ENCODE results near the gene COMMD3. TPM values are rescaled to one million over a fixed set of nuclear protein-coding genes. Genes with fewer than 3 reads are reported as not detected.
A peak's percentile ranks its signal among the peaks of the same experiment; 100 is the strongest.

The COMMD3 gene
- total RNA-seq, 1 donor from 2014 or later = 21.9 TPM

DNA sequence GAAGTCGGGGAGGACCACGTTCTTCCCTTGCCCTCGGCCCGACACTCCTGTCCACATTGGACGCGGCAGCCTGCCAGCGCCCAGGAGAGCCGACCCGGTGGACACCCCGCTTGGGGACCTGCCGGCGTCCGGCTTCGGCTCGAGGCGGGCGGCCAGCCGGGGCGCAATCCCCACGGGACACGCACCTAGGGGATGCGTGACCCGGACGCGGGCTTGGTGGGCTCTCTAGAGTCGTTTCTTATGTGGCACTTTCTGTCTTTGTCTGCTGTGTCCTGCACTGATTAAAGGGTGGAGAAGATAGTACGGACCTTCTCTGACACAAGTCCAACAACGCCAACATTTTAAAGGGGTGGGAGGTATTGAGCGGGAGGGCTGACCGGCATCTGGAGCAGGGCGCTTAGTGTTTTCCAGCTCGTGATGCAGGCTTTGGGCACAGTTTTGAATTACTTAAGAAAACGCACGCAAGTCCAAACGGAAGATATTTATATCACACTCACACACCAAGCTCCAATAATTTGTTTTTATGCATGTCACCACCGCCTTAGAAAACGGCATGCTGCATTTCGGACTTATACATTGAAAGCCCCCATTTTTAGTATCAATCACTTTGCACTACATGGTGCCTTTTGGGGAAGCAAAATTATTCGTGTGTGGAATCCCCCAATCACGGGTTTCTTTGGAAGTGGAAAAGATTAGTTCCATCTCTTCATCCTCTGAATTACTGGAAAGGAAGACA is 25.2 kb downstream of the COMMD3 start:
- Histone ChIP-seq H3K27me3 (peaks cover 57% of the 10 kb centered on the region), H3K36me3 (no peaks in the 10 kb centered on the region), H3K4me3 (peak overlapping the region; percentile 85 to 99), H3K9me3 (no peaks in the 10 kb centered on the region), H3K27ac (peak overlapping the region; percentile 94 to 99), H3K4me1 (peaks cover 3 to 15% of the 10 kb centered on the region in 2 donors)
- no peak for DNase-seq (ENCODE audit: low spot score in 2 of 2)
- intact Hi-C loops (cut with DNase I) = loop anchor here (2.0 to 10.0 kb wide), 8 partner anchors 89 to 809 kb away; partner anchors contain the start of genes DNAJC1, MLLT10 and PIP4K2A
- TF ChIP-seq, protein P1, sequence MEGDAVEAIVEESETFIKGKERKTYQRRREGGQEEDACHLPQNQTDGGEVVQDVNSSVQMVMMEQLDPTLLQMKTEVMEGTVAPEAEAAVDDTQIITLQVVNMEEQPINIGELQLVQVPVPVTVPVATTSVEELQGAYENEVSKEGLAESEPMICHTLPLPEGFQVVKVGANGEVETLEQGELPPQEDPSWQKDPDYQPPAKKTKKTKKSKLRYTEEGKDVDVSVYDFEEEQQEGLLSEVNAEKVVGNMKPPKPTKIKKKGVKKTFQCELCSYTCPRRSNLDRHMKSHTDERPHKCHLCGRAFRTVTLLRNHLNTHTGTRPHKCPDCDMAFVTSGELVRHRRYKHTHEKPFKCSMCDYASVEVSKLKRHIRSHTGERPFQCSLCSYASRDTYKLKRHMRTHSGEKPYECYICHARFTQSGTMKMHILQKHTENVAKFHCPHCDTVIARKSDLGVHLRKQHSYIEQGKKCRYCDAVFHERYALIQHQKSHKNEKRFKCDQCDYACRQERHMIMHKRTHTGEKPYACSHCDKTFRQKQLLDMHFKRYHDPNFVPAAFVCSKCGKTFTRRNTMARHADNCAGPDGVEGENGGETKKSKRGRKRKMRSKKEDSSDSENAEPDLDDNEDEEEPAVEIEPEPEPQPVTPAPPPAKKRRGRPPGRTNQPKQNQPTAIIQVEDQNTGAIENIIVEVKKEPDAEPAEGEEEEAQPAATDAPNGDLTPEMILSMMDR (IDR thresholded peaks at IDR 0.05) = no peak

DNA sequence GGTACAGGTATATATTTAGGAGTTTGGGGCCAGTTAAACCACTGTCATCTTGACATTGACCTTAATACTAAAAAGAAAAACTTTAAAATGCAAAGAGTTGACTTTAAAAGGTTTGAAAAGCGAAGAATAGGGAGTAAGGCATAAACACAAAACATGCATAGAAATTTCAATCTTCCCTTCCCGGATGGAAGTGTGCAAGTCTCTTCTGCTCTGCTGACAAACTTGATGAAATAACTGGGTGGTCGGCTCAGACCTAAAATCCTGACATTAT is 25.7 kb downstream of the COMMD3 start:
- Histone ChIP-seq H3K27me3 (peaks cover 52% of the 10 kb centered on the region), H3K4me1 (peaks cover 3 to 11% of the 10 kb centered on the region in 2 donors), H3K27ac (no peak overlapping the region), H3K36me3 (no peaks in the 10 kb centered on the region), H3K9me3 (no peaks in the 10 kb centered on the region), H3K4me3 (no peak overlapping the region)
- TF ChIP-seq, protein P1 (IDR thresholded peaks at IDR 0.05) = no peak
- DNase-seq (ENCODE audit: low spot score in 2 of 2) = no peak
- intact Hi-C loops (cut with DNase I) = loop anchor here (2.0 to 10.0 kb wide), 8 partner anchors 89 to 810 kb away; partner anchors contain the start of genes DNAJC1, MLLT10 and PIP4K2A

DNA sequence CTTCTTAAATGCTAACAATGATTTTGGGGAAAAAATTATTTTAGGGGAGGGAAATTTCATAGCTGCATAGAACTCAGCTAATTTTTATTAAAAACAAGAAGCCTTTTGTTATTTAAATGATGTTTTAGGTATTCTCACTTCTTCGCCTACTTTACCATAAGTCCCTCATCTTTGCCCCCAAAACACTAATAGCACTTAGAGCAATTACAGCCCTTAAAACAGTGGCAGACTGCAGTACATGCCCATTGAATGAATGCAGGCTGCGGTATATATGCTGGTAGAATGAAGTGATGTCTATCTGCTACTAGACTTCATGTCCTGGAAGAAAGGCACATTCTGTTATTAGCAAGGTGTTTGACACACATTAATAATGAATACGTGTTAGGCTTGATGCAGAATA is 26.2 kb downstream of the COMMD3 start:
- Histone ChIP-seq H3K36me3 (no peaks in the 10 kb centered on the region), H3K9me3 (no peaks in the 10 kb centered on the region), H3K27me3 (peaks cover 46% of the 10 kb centered on the region), H3K4me3 (no peak overlapping the region), H3K4me1 (peaks cover 3 to 11% of the 10 kb centered on the region in 2 donors), H3K27ac (no peak overlapping the region)
- DNase-seq (ENCODE audit: low spot score in 2 of 2) = no peak
- TF ChIP-seq, protein P1 (IDR thresholded peaks at IDR 0.05) = no peak
- intact Hi-C loops (cut with DNase I) = loop anchor here (5.0 to 10.0 kb wide), 6 partner anchors 212 to 810 kb away; partner anchors contain the start of genes DNAJC1, MLLT10 and PIP4K2A

DNA sequence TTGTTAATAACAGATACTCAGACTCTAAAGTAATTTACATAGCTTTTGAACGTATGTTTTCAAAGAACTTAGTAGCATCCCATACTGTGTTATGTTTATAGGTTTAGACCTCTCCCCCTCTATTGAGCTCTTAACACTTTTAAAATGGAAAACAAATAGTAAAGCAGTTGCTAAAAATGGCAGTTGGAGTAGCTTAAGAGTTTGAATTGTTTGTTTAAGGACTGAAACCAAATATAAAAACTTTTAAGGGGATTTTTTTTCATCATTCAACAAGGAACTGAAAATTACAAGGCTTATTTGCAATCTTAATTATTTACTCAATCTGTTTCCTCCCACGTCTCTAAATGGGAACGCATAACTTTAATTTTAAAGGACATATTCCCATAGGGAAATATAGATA is 27.5 kb downstream of the COMMD3 start:
- Histone ChIP-seq H3K36me3 (no peaks in the 10 kb centered on the region), H3K27me3 (peaks cover 38% of the 10 kb centered on the region), H3K4me1 (peaks cover 3 to 11% of the 10 kb centered on the region in 2 donors), H3K4me3 (no peak overlapping the region), H3K9me3 (no peaks in the 10 kb centered on the region), H3K27ac (no peak overlapping the region)
- TF ChIP-seq, protein P1 (IDR thresholded peaks at IDR 0.05) = no peak
- intact Hi-C loops (cut with DNase I) = loop anchor here (5.0 to 10.0 kb wide), 6 partner anchors 211 to 811 kb away; partner anchors contain the start of genes DNAJC1, MLLT10 and PIP4K2A
- DNase-seq (ENCODE audit: low spot score in 2 of 2) = no peak

DNA sequence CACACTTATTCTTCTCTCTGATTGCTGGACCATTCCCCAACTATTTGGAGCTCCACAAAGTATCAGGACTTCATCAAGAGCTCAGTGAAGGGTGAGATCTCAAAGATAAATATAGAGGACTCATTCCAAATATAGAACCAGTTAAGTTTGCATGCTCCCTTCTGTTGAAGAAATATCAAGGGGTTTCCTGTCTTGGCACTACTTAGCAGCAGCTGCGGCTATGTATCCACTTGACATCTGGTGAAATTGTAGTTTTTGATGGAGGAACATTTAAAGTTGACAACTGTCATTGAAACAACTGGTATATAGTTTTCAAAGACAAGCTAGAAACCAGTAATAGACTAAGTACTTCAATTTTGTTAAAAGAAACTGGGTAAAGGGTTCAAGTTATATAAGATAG is 28.1 kb downstream of the COMMD3 start:
- Histone ChIP-seq H3K36me3 (no peaks in the 10 kb centered on the region), H3K9me3 (no peaks in the 10 kb centered on the region), H3K4me1 (peaks cover 3 to 11% of the 10 kb centered on the region in 2 donors), H3K4me3 (no peak overlapping the region), H3K27me3 (peaks cover 34% of the 10 kb centered on the region), H3K27ac (no peak overlapping the region)
- TF ChIP-seq, protein P1 (IDR thresholded peaks at IDR 0.05) = no peak
- no peak for DNase-seq (ENCODE audit: low spot score in 2 of 2)
- intact Hi-C loops (cut with DNase I) = loop anchor here (5.0 to 10.0 kb wide), 6 partner anchors 211 to 812 kb away; partner anchors contain the start of genes DNAJC1, MLLT10 and PIP4K2A

All from ascending aorta (tissue), 2 donors.